Measurements from ENCODE around the gene TEX14.
A peak's percentile ranks its signal among the peaks of the same experiment; 100 is the strongest.

Gene TEX14

GRCh38 chr17:58516644-58517377, 175.0 kb downstream of the TEX14 start:
- DNase-seq = no peak

- DNase-seq = no peak
Observed at GRCh38 chr17:58515286-58515685, 176.6 kb downstream of the TEX14 start.

- DNase-seq = no peak
Observed at GRCh38 chr17:58514770-58515157, 177.1 kb downstream of the TEX14 start.

- peak; percentile 92 for DNase-seq
Observed at GRCh38 chr17:58513965-58514769, 177.7 kb downstream of the TEX14 start, which contains the start of gene MTMR4. TSS of gene MTMR4 (minus strand) at chr17:58514638. CDS start at chr17:58514407, 231 bp downstream.

- DNase-seq = peak; percentile 76
Observed at GRCh38 chr17:58513267-58513964, 178.4 kb downstream of the TEX14 start.

- DNase-seq = no peak
Observed at GRCh38 chr17:58510075-58510474, 181.8 kb downstream of the TEX14 start.

GRCh38 chr17:58508341-58509067, 183.3 kb downstream of the TEX14 start:
- peak; percentile 48 for DNase-seq

- DNase-seq = no peak
Observed at GRCh38 chr17:58507123-58507634, 184.7 kb downstream of the TEX14 start.

Data from activated effector memory CD4-positive, alpha-beta T cell treated with anti-CD3 and anti-CD28 coated beads, Interleukin-2, amount 50 U/mL, for 16 hours (primary cell).